ENCODE data around the gene CHST5. TPM values are rescaled to one million over a fixed set of nuclear protein-coding genes. Genes with fewer than 3 reads are reported as not detected.
"Not testable (repeated sequence)": the region's sequence is repeated elsewhere in the genome, so short reads cannot be mapped to it uniquely, and the experiment has no call there.

CHST5 gene
- total RNA-seq, 2 experiments from 2014 or later = not detected

- Mint-ChIP-seq H3K27me3 (no peaks in the 10 kb centered on the region), H3K27ac (no peak overlapping the region), H3K9me3 (no peaks in the 10 kb centered on the region), H3K36me3 (ENCODE audit: low read depth) (no peaks in the 10 kb centered on the region), H3K4me1 (ENCODE audit: low read depth) (no peaks in the 10 kb centered on the region), H3K4me3 (no peak overlapping the region)
- no peak for ATAC-seq (ENCODE audit: poor library complexity)
- Histone ChIP-seq H3K27me3 (ENCODE audit: control insufficient read depth in 1 of 2, insufficient read depth in 2 of 2, low read length in 2 of 2) (no peaks in the 10 kb centered on the region), H3K27ac (ENCODE audit: low read depth in 1 of 2, low read length in 2 of 2) (no peak overlapping the region), H3K4me3 (ENCODE audit: low read length) (no peak overlapping the region), H3K9me3 (ENCODE audit: control insufficient read depth in 1 of 2, insufficient read depth in 1 of 2, low read length in 2 of 2) (no peaks in the 10 kb centered on the region), H3K4me1 (ENCODE audit: insufficient read depth, low read length) (peaks cover 6% of the 10 kb centered on the region), H3K36me3 (ENCODE audit: insufficient read depth, low read length) (no peaks in the 10 kb centered on the region)
- DNase-seq = no peak
- TF ChIP-seq, protein P1, sequence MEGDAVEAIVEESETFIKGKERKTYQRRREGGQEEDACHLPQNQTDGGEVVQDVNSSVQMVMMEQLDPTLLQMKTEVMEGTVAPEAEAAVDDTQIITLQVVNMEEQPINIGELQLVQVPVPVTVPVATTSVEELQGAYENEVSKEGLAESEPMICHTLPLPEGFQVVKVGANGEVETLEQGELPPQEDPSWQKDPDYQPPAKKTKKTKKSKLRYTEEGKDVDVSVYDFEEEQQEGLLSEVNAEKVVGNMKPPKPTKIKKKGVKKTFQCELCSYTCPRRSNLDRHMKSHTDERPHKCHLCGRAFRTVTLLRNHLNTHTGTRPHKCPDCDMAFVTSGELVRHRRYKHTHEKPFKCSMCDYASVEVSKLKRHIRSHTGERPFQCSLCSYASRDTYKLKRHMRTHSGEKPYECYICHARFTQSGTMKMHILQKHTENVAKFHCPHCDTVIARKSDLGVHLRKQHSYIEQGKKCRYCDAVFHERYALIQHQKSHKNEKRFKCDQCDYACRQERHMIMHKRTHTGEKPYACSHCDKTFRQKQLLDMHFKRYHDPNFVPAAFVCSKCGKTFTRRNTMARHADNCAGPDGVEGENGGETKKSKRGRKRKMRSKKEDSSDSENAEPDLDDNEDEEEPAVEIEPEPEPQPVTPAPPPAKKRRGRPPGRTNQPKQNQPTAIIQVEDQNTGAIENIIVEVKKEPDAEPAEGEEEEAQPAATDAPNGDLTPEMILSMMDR (IDR thresholded peaks at IDR 0.05) = no peak
- ChIA-PET CTCF (no interaction called here), POLR2A (interaction anchor here (0.6 kb wide), 1 partner anchor 342 kb away, joined by 3 read pairs; no protein-coding TSS in a partner anchor)
- intact Hi-C loops (cut with DNase I, micrococcal nuclease) = no loop called here
Measured at GRCh38 chr16:75546293-75546692, 10.4 kb upstream of the CHST5 start.

DNA sequence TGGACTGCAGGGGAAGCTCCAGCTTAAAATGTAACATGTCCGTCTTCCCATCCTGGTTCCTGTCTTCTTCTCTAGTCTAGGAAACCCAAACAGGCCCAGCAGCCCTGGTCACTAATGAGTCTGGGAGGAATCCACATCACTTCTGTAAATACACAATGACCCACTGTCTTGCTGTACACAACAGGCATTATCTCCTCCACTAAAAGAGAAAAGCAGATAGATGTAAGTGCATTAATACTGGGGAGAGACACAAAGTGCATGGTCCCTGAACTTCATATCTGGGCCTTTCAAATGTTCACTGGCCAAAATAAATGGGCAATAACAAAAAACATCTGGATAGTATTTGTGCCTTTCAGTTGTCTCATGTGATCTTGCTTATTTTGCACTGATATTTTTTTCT is 10.0 kb upstream of the CHST5 start:
- H3K36me3 ChIP-seq (ENCODE audit: insufficient read depth, low read length); H3K4me3 Mint-ChIP-seq; intact Hi-C loops (cut with DNase I, micrococcal nuclease); H3K4me3 ChIP-seq (ENCODE audit: low read length); H3K4me1 ChIP-seq (ENCODE audit: insufficient read depth, low read length); H3K9me3 Mint-ChIP-seq; ATAC-seq (ENCODE audit: poor library complexity); DNase-seq; H3K27ac ChIP-seq (ENCODE audit: low read depth in 1 of 2, low read length in 2 of 2); H3K27ac Mint-ChIP-seq; H3K36me3 Mint-ChIP-seq (ENCODE audit: low read depth); CTCF ChIA-PET; H3K9me3 ChIP-seq (ENCODE audit: control insufficient read depth in 1 of 2, insufficient read depth in 1 of 2, low read length in 2 of 2); H3K27me3 ChIP-seq (ENCODE audit: control insufficient read depth in 1 of 2, insufficient read depth in 2 of 2, low read length in 2 of 2); H3K4me1 Mint-ChIP-seq (ENCODE audit: low read depth); H3K27me3 Mint-ChIP-seq: not testable (repeated sequence)
- POLR2A ChIA-PET = interaction anchor here (0.6 kb wide), 1 partner anchor 342 kb away, joined by 3 read pairs; no protein-coding TSS in a partner anchor

- intact Hi-C loops (cut with DNase I, micrococcal nuclease); H3K36me3 ChIP-seq (ENCODE audit: insufficient read depth, low read length); CTCF ChIA-PET; H3K4me3 Mint-ChIP-seq; H3K4me1 Mint-ChIP-seq (ENCODE audit: low read depth); H3K9me3 ChIP-seq (ENCODE audit: control insufficient read depth in 1 of 2, insufficient read depth in 1 of 2, low read length in 2 of 2); H3K27ac ChIP-seq (ENCODE audit: low read depth in 1 of 2, low read length in 2 of 2); H3K9me3 Mint-ChIP-seq; H3K36me3 Mint-ChIP-seq (ENCODE audit: low read depth); H3K27me3 Mint-ChIP-seq; H3K4me1 ChIP-seq (ENCODE audit: insufficient read depth, low read length); H3K4me3 ChIP-seq (ENCODE audit: low read length); ATAC-seq (ENCODE audit: poor library complexity); POLR2A ChIA-PET; H3K27me3 ChIP-seq (ENCODE audit: control insufficient read depth in 1 of 2, insufficient read depth in 2 of 2, low read length in 2 of 2); H3K27ac Mint-ChIP-seq; DNase-seq: not testable (repeated sequence)
Measured at GRCh38 chr16:75542462-75542861, 6.6 kb upstream of the CHST5 start.

DNA sequence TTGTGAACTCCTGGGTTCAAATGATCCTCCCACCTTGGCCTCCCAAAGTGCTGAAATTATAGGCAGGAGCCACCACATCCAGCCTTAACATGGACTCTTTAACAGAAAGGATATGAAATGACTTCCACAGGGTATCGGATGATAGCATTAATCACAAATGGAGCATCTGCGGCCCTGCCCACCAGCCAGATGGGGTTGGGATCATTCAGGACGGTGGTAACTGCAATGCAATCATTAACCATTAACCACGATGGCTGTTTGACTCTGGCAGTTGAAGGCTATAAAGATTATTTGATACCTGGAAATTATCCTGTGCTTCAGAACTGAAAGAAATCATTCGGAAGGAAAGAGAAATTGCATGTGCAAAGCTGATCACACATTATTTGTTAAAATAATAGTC is 5.3 kb upstream of the CHST5 start:
- intact Hi-C loops (cut with DNase I, micrococcal nuclease) = no loop called here
- Histone ChIP-seq H3K27me3 (ENCODE audit: control insufficient read depth in 1 of 2, insufficient read depth in 2 of 2, low read length in 2 of 2) (no peaks in the 10 kb centered on the region), H3K4me3 (ENCODE audit: low read length) (no peak overlapping the region), H3K4me1 (ENCODE audit: insufficient read depth, low read length) (no peaks in the 10 kb centered on the region), H3K36me3 (ENCODE audit: insufficient read depth, low read length) (no peaks in the 10 kb centered on the region), H3K9me3 (ENCODE audit: control insufficient read depth in 1 of 2, insufficient read depth in 1 of 2, low read length in 2 of 2) (no peaks in the 10 kb centered on the region), H3K27ac (ENCODE audit: low read depth in 1 of 2, low read length in 2 of 2) (no peak overlapping the region)
- no peak for DNase-seq
- ChIA-PET POLR2A (no interaction called here), CTCF (no interaction called here)
- TF ChIP-seq, protein P1 (IDR thresholded peaks at IDR 0.05) = no peak
- Mint-ChIP-seq H3K36me3 (ENCODE audit: low read depth) (no peaks in the 10 kb centered on the region), H3K4me3 (no peak overlapping the region), H3K9me3 (no peaks in the 10 kb centered on the region), H3K27ac (no peak overlapping the region), H3K4me1 (ENCODE audit: low read depth) (no peaks in the 10 kb centered on the region), H3K27me3 (no peaks in the 10 kb centered on the region)
- no peak for ATAC-seq (ENCODE audit: poor library complexity)

- POLR2A ChIA-PET, H3K9me3 Mint-ChIP-seq: not testable (repeated sequence)
Measured at GRCh38 chr16:75538882-75539565, 3.1 kb upstream of the CHST5 start.

More at GRCh38 chr16:75538882-75539565, 3.1 kb upstream of the CHST5 start:
- CTCF ChIA-PET; H3K27ac Mint-ChIP-seq; H3K36me3 Mint-ChIP-seq (ENCODE audit: low read depth); H3K4me3 ChIP-seq (ENCODE audit: low read length); DNase-seq; H3K4me1 ChIP-seq (ENCODE audit: insufficient read depth, low read length); H3K4me1 Mint-ChIP-seq (ENCODE audit: low read depth); H3K27me3 ChIP-seq (ENCODE audit: control insufficient read depth in 1 of 2, insufficient read depth in 2 of 2, low read length in 2 of 2); H3K27me3 Mint-ChIP-seq; H3K36me3 ChIP-seq (ENCODE audit: insufficient read depth, low read length); intact Hi-C loops (cut with DNase I, micrococcal nuclease); ATAC-seq (ENCODE audit: poor library complexity); H3K4me3 Mint-ChIP-seq; H3K27ac ChIP-seq (ENCODE audit: low read depth in 1 of 2, low read length in 2 of 2); H3K9me3 ChIP-seq (ENCODE audit: control insufficient read depth in 1 of 2, insufficient read depth in 1 of 2, low read length in 2 of 2): not testable (repeated sequence)
